Kidney glomerular epithelial cell (primary cell): ENCODE results near the gene EPS15.
"Not testable (repeated sequence)": the region's sequence is repeated elsewhere in the genome, so short reads cannot be mapped to it uniquely, and the experiment has no call there.

ENCODE experiments used
- DNase-seq: peaks from one replicate; lab custom pipeline; 2025; lab: John Stamatoyannopoulos, UW

The EPS15 gene

DNA sequence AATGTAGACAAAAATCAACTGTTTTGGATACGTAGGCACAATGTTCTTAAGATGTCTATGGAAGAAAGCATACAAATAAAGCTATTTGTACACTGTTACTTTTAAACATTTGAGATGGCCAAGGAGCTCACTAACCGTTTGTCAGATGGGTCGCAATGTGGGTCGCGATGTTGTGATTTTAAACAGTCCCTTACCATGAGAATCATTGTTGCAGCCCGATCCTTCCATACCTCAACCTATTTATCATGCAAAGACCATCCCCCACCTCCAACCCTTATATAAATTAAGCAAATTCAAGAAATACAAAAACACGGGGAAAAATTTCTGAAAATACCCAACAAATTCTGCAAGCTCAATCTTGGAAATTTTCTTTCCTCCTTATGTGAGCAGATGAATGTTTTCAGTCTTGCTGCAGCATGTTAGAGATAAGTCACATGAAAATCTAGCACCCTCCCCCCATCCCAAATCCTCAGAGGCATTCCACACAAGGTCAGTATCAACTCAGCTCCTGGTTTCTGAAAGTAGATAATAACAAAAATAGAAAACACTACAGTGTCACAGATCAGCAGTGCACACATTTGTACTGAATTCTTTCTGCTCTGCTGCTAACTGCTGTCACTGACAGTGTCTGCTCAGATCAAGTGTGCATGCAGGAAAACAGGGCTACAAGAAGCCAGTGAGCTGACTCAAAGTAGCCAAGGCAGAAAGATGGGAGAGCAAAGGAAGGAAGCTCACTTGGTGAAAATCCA lies 95.8 kb downstream of the EPS15 start:
- DNase-seq = no peak

GRCh38 chr1:51422367-51423072 lies 96.5 kb downstream of the EPS15 start:
- no peak for DNase-seq

DNA sequence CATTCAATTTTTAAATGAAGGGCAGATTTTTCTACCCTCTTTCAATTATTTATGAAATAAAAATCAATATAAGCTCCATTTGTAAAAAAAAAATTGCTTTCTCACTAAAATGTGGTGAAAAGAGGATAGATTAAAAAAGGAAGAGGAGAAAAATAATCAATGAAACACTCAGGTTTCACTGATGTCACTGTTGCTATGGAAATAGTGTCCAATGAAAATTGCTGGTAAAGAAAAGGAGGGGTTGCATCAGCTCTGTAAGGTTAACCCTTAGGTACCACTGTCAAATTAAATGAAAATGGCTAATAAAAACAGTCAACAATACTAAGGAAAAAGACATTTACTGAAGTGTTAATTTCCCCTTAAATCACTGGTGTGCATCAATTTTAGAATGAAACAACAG lies 97.1 kb downstream of the EPS15 start:
- peak; percentile 36 for DNase-seq

- DNase-seq = no peak
Measured at GRCh38 chr1:51420867-51421627, 98.0 kb downstream of the EPS15 start.

DNA sequence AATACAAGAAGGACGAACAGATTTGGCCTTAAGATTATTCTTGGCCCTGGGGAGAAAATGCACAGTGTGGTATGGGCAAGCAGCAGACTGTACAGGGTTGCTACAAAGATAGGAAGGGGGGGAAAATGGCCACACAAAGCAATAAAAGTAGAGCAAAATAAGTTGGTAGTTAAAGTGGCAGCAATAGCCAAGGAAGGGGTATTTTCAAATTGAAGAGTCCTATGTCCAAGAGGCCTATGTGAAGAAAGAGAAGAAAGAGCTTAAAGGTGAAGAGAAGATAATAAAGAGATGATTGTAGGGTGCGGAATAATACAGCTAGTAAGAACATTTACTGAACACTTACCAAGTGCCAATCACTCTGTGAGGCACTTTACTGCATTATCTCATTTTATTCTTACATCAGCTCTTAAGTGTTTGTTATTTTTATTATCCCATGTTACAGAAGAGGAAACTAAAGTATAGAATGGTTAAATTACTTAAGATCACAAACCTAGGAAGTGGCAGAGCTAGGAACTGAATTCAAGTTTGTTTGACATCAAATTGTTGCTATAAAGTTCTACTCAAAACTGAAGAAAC lies 100.6 kb downstream of the EPS15 start:
- DNase-seq = no peak

GRCh38 chr1:51417496-51418383 lies 101.3 kb downstream of the EPS15 start:
- DNase-seq = no peak

DNA sequence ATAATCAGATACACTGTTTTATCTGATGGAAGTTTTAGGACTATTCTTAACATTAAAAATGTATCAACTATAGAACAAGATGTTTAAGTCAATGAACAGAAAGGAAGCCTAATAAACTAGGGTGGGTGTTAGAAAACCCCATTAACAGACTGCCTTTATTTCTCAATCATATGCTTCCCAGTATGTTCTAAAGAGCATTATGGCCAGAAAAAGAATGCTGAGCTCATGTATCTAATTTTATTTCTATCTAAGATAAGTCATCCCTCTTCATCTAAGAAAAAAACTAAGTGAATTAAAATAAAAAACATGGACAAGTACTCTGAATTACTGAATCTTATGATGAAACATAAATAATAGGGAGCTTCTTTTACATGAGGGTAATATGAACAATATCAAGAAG lies 102.2 kb downstream of the EPS15 start:
- no peak for DNase-seq

- no peak for DNase-seq
Measured at GRCh38 chr1:51415963-51416362, 103.1 kb downstream of the EPS15 start.

GRCh38 chr1:51414811-51415210 lies 104.3 kb downstream of the EPS15 start:
- DNase-seq = no peak

GRCh38 chr1:51411820-51412219 lies 107.2 kb downstream of the EPS15 start:
- DNase-seq = not testable (repeated sequence)

- DNase-seq = no peak
Measured at GRCh38 chr1:51410568-51411460, 108.3 kb downstream of the EPS15 start.

GRCh38 chr1:51409755-51410541 lies 109.1 kb downstream of the EPS15 start:
- not testable (repeated sequence) for DNase-seq

DNA sequence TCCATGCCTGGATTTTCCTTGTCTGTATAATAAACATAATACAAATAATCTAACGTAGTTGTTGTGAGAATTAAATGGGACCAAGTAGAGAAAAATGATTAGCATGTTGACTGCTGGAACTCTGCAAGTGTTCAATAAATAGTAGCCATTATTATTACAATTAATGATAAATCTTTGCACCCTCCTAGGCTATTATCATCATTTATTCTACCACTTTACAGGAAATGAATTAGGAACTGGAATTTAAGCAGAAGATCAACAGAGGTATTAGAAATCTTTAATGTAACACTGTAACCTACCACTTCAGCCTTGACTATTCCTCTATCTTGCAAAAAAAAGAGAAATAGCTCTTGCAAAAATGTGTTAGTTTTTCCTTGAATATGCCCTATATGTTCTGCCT lies 126.8 kb downstream of the EPS15 start:
- DNase-seq = no peak

DNA sequence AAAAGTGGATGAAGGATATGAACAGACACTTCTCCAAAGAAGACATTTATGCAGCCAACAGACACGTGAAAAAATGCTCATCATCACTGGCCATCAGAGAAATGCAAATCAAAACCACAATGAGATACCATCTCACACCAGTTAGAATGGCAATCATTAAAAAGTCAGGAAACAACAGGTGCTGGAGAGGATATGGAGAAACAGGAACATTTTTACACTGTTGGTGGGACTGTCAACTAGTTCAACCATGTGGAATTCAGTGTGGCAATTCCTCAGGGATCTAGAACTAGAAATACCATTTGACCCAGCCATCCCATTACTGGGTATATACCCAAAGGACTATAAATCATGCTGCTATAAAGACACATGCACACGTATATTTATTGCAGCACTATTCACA lies 128.4 kb downstream of the EPS15 start:
- not testable (repeated sequence) for DNase-seq

DNA sequence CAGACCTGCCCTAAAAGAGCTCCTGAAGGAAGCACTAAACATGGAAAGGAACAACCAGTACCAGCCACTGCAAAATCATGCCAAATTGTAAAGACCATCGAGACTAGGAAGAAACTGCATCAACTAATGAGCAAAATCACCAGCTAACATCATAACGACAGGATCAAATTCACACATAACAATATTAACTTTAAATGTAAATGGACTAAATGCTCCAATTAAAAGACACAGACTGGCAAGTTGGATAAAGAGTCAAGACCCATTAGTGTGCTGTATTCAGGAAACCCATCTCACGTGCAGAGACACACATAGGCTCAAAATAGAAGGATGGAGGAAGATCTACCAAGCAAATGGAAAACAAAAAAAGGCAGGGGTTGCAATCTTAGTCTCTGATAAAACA lies 131.8 kb downstream of the EPS15 start:
- DNase-seq = not testable (repeated sequence)

DNA sequence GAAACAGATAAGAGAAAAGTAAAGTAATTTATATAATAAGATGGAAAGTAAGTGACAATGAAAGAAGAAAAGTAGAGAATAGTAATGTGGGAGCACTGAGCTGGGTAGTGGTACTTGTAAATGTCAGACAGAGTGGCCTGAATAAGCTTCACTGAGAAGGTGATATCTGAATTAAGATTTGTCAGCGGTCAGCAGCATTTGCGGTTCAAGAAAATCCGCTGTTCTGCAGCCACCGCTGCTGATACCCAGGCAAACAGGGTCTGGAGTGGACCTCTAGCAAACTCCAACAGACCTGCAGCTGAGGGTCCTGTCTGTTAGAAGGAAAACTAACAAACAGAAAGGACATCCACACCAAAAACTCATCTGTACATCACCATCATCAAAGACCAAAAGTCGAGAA lies 132.8 kb downstream of the EPS15 start:
- not testable (repeated sequence) for DNase-seq

DNA sequence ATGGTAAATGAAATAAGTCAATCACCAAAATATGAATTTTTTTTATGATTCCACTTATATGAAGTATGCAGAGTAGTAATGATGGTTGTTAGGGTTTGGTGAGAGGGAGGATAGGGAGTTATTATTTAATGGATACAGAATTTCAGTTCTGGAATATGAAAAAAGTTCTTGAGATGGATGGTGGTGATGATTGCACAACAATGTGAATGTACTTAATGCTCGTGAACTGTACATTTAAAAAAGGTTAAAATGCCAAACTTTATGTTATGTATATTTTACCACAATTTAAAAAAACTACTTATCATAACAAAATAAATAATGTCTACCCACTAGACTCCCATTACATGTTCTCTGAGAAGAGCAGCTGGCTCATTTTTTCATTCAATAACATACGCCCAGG lies 133.3 kb downstream of the EPS15 start:
- no peak for DNase-seq

GRCh38 chr1:51381964-51382363 lies 137.1 kb downstream of the EPS15 start:
- DNase-seq = no peak

- DNase-seq = no peak
Measured at GRCh38 chr1:51380936-51381335, 138.1 kb downstream of the EPS15 start.

DNA sequence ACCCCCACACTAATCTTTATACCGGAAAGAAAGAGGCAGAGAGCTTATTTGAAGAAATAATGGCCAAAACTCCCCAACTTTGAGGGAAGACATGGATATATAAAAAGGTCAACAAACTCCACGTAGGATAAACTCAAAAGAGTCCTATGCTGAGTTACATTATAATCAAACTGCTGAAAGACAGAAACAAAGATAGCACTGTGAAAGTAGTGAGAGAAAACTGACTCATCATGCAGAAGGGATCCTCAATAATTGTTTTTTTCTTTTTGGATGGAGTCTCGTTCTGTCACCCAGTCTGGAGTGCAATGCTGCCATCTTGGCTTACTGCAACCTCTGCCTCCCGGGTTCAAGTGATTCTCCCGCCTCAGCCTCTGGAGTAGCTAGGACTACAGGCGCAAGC lies 140.2 kb downstream of the EPS15 start:
- DNase-seq = no peak
